22Rv1 (cell line): Measurements from ENCODE around the gene SPRR2E.

Source experiments
- CTCF ChIP-seq: fragments of 450-650 bp; IDR thresholded peaks from 2 replicates; pipeline ENCODE4 v1.5.1; 2017; ENCODE audit warnings: mild to moderate bottlenecking
- ZFX ChIP-seq: fragments of 450-650 bp; IDR thresholded peaks from 2 replicates; pipeline ENCODE4 v1.6.1; 2017; ENCODE audit warnings: antibody characterized with exemption, borderline replicate concordance

GRCh38 chr1:153057375-153057774 lies 37.0 kb downstream of the SPRR2E start, which contains the start of gene SPRR2A:
- no peak for TF ChIP-seq CTCF
- no peak for TF ChIP-seq ZFX
